ENCODE measurements around the gene NTF3. TPM values are rescaled to one million over a fixed set of nuclear protein-coding genes. Genes with fewer than 3 reads are reported as not detected.

The NTF3 gene
- total RNA-seq, 3 donors from 2014 or later, result not detected

DNA sequence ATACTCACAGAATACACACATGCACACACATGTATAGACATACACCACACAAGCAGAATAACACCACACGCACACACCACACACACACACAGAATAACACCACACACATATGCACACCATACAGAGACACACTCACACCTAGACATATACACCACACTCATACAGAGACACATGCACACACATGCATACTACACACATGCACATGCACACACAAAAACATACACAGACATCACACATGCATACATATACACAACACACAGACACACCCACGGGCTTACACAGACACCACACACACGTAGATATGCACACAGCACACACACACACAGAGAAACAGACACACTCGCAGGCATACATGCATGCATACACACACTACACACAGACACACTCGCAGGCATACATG, 49.7 kb downstream of the NTF3 start:
- no peak for DNase-seq

DNA sequence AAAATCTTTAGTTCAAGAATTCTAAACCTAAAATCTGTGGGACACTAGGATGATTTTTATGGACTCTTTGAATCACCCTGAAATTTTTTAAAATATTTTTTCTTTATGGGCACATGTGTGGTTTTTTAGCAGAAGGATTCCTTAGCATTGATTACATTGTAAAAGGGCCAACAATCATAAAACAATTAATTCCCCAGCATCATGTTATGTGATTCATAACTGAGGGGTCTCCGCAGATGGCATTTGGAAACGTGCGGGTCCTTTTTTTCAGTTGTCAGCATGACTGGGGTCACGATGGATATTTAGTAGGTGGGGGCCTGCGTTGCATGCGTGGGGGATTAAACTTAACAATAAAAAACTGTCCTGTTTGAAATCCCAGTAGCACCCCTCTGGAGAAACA, 52.5 kb downstream of the NTF3 start:
- Mint-ChIP-seq H3K27me3 (ENCODE audit: low read depth) (no peaks in the 10 kb centered on the region), H3K4me3 (no peak overlapping the region), H3K9me3 (no peaks in the 10 kb centered on the region), H3K36me3 (ENCODE audit: insufficient read depth) (no peaks in the 10 kb centered on the region), H3K4me1 (ENCODE audit: low read depth) (no peaks in the 10 kb centered on the region)
- DNase-seq, result no peak
- ATAC-seq, result no peak

More for the DNA sequence above, 49.7 kb downstream of the NTF3 start:
- no peak for ATAC-seq
- Mint-ChIP-seq H3K4me1 (ENCODE audit: low read depth) (no peaks in the 10 kb centered on the region), H3K36me3 (ENCODE audit: insufficient read depth) (no peaks in the 10 kb centered on the region), H3K27me3 (ENCODE audit: low read depth) (no peaks in the 10 kb centered on the region), H3K9me3 (no peaks in the 10 kb centered on the region), H3K4me3 (no peak overlapping the region)

DNA sequence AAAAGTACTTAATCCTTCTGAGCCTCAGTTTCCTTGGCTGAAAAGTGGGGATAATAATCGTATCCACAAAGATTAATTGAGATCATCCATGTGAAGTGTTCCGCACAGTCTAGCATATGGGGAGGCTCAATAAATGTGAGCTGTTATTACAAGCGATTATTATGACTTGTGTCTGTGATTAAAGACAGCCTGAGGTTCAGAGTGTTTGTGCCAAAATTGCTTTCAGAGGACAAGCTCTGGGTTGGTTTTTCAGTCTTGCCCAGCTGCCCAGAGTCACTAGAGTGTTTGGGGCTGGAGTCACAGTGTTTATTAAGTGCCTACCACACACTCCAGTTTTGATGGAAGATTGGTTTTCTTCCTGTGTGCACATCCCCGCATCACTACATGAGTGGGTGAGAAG, 53.5 kb downstream of the NTF3 start:
- ATAC-seq (no peak), DNase-seq (no peak)
- Mint-ChIP-seq H3K9me3 (no peaks in the 10 kb centered on the region), H3K27me3 (ENCODE audit: low read depth) (no peaks in the 10 kb centered on the region), H3K4me1 (ENCODE audit: low read depth) (no peaks in the 10 kb centered on the region), H3K36me3 (ENCODE audit: insufficient read depth) (no peaks in the 10 kb centered on the region), H3K4me3 (no peak overlapping the region)

DNA sequence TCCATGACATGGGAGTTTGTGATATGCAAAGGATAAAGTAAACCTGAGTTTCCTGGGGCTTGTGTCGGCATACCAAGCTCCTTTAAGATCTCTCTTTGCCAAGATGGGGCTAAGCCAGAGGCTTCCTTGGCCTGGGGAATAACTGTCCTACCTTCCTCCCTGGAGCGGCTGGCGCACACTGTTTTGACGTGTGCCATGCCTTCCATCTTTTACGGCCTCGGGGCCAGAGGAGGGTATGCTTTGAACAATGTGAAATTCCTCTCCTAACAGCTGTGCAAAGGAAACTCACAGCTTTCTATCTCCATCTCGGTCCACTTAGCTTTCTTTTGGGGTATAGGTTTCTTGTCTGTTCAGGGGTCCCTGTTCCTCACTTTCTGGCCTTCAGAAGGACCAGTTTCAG, 55.2 kb downstream of the NTF3 start:
- no peaks in the 10 kb centered on the region for H3K9me3 Mint-ChIP-seq
- H3K4me3 Mint-ChIP-seq, result no peak overlapping the region
- ATAC-seq (no peak), DNase-seq (no peak)
- H3K27me3 Mint-ChIP-seq (ENCODE audit: low read depth), result no peaks in the 10 kb centered on the region
- no peaks in the 10 kb centered on the region for H3K36me3 Mint-ChIP-seq (ENCODE audit: insufficient read depth)
- no peaks in the 10 kb centered on the region for H3K4me1 Mint-ChIP-seq (ENCODE audit: low read depth)

DNA sequence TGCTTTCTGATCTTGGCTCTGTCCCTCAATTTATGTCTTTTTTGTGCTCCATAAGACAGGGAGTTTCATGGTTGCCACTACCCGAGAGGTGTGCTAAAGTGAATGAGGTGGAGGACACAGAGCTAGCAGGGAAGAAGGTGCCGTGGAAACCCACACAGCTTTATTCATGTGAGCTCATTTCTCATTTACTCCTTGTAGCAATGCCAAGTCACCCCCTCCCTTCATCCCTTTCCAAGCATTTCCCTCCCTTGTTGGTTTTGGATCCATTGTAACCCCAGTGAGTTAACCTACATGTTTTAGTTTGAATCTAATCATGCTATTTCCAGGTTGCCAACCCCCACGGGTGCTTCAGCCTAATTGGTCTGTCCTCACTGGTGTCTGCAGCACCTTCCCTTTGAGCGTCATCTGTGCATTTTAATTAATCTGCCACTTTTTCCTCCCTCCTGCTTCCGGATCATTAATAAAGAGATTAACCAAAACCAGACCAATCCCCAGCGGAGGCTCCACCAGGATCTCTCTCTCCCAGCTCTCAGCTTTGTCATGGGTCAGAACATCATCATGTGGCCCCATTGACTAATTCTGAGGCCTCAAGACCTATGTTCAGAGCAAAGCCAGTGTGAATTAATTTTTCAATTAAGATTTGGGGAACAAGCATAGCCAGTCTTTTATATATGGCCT, 56.2 kb downstream of the NTF3 start:
- H3K4me1 Mint-ChIP-seq (ENCODE audit: low read depth), result no peaks in the 10 kb centered on the region
- DNase-seq (no peak), ATAC-seq (no peak)
- no peaks in the 10 kb centered on the region for H3K36me3 Mint-ChIP-seq (ENCODE audit: insufficient read depth)
- no peak overlapping the region for H3K4me3 Mint-ChIP-seq
- H3K27me3 Mint-ChIP-seq (ENCODE audit: low read depth), result no peaks in the 10 kb centered on the region
- no peaks in the 10 kb centered on the region for H3K9me3 Mint-ChIP-seq

DNA sequence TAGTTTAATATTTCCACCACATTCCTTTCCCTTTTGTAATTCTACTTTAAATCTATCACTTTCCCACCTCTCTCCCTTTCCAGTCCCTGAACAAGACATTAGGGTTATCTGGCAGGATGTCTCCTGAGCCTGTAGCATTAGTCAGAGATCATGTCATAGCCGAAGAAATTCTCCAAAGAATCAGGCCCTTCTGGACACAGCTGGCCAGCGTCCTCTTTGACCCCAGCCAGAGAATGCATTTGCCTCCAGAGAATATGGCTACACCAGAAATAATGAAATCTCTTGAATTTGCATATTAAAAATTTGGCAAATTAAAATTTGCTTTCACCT, 56.7 kb downstream of the NTF3 start:
- no peak for DNase-seq
- H3K9me3 Mint-ChIP-seq, result no peaks in the 10 kb centered on the region
- H3K4me3 Mint-ChIP-seq, result no peak overlapping the region
- no peaks in the 10 kb centered on the region for H3K27me3 Mint-ChIP-seq (ENCODE audit: low read depth)
- no peaks in the 10 kb centered on the region for H3K36me3 Mint-ChIP-seq (ENCODE audit: insufficient read depth)
- no peaks in the 10 kb centered on the region for H3K4me1 Mint-ChIP-seq (ENCODE audit: low read depth)
- no peak for ATAC-seq

DNA sequence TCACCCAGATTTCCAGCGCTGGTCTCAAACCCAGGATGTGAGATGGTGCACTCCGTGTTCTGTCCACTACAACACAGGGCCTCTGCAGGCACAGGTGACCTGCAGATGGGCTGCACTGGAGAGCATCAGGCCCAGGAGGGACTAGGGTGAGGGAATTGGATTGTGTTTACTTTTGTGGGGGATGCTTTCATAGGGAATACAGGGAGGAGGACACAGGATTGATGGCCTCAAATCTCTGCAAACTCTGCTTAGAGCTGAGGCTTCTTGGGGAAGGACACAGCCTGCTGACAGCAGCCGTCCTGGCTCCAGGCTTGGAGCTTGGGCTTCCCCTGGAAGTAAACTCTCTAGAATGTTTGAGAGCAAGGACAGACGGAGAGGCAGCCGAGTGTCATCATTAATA, 57.1 kb downstream of the NTF3 start:
- Mint-ChIP-seq H3K36me3 (ENCODE audit: insufficient read depth) (no peaks in the 10 kb centered on the region), H3K4me3 (no peak overlapping the region), H3K27me3 (ENCODE audit: low read depth) (no peaks in the 10 kb centered on the region), H3K4me1 (ENCODE audit: low read depth) (no peaks in the 10 kb centered on the region), H3K9me3 (no peaks in the 10 kb centered on the region)
- ATAC-seq (no peak), DNase-seq (no peak)

DNA sequence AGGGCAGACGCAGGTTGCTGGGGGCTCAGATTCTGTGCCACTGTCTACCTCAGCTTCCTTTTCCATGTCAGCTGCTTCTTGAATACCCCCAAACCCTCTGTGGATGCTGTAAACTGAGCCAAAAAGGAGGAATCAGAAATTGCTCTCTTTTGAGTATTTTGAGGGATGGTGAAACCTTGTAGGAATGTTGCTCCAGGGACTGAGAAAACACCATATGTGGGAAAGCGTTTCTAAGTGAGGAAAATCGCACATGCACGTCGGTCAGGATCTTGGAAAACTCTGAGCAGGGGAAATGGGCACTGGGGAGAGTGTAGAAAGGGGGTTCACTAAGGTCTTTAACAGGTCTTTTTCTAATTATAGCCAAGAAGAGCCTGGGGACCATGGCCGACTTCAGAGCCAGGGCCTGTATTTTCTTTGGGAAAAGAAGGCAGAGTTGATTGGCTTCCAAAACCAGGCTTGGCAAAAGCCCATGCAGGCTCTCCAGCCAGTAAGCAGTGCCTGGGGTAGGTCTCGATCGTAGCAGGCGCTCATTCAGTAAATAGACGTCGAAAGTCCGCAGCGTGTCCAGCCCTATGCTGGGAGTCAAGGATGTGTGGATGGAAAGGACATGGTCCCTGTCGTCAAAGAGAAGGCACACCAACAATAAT, 58.0 kb downstream of the NTF3 start:
- H3K36me3 Mint-ChIP-seq (ENCODE audit: insufficient read depth), result no peaks in the 10 kb centered on the region
- no peaks in the 10 kb centered on the region for H3K9me3 Mint-ChIP-seq
- no peaks in the 10 kb centered on the region for H3K27me3 Mint-ChIP-seq (ENCODE audit: low read depth)
- H3K4me3 Mint-ChIP-seq, result no peak overlapping the region
- H3K4me1 Mint-ChIP-seq (ENCODE audit: low read depth), result no peaks in the 10 kb centered on the region
- DNase-seq, result no peak
- no peak for ATAC-seq

DNA sequence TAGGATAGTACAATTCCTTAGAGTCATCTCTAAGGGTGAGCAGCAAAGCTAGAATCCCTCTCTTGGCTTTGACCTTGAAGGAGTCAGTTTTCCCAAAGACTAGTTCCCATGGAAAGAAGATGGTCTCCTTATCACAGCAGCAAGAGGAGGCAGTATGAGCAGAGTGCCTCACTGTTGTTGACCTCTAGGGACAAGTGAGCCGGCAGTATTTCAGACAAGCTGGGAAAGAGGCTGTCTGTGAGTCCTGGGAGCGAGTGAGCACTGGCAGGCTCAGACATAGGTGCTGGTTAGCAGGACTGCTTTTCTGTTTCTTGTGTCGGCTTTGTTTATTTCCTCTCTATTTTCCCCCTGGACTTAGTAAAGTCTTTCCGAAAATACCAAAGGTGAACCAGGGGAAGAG, 60.7 kb downstream of the NTF3 start:
- no peaks in the 10 kb centered on the region for H3K27me3 Mint-ChIP-seq (ENCODE audit: low read depth)
- ATAC-seq, result no peak
- no peaks in the 10 kb centered on the region for H3K4me1 Mint-ChIP-seq (ENCODE audit: low read depth)
- H3K9me3 Mint-ChIP-seq, result no peaks in the 10 kb centered on the region
- DNase-seq, result no peak
- no peak overlapping the region for H3K4me3 Mint-ChIP-seq
- no peaks in the 10 kb centered on the region for H3K36me3 Mint-ChIP-seq (ENCODE audit: insufficient read depth)

DNA sequence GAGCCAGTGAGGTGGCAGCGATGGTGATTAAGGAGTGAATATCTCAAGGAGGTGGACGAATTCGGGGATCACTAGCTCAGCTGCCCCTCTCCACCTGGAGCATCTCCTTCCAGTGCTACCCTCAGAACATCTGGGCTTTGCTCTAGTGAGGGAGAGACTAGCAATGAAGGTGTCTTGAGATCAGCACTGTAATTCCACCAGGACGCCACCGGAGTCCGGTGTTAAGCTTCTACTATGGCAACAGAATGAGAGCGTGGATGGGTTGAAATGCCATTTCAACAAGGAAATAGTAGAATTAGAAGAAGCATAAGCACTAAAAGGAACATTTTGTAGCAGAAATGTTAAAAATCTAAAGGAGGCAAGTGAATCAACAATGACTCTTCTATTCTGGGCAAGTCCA, 61.1 kb downstream of the NTF3 start:
- no peak for DNase-seq
- H3K27me3 Mint-ChIP-seq (ENCODE audit: low read depth), result no peaks in the 10 kb centered on the region
- H3K36me3 Mint-ChIP-seq (ENCODE audit: insufficient read depth), result no peaks in the 10 kb centered on the region
- no peak for ATAC-seq
- no peaks in the 10 kb centered on the region for H3K4me1 Mint-ChIP-seq (ENCODE audit: low read depth)
- H3K9me3 Mint-ChIP-seq, result no peaks in the 10 kb centered on the region
- H3K4me3 Mint-ChIP-seq, result no peak overlapping the region

DNA sequence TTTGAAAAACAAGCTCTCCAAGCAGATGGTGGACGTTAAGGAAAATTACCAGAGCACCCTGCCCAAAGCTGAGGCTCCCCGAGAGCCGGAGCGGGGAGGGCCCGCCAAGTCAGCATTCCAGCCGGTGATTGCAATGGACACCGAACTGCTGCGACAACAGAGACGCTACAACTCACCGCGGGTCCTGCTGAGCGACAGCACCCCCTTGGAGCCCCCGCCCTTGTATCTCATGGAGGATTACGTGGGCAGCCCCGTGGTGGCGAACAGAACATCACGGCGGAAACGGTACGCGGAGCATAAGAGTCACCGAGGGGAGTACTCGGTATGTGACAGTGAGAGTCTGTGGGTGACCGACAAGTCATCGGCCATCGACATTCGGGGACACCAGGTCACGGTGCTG, 62.4 kb downstream of the NTF3 start:
- H3K36me3 Mint-ChIP-seq (ENCODE audit: insufficient read depth), result no peaks in the 10 kb centered on the region
- ATAC-seq (no peak), DNase-seq (no peak)
- H3K4me1 Mint-ChIP-seq (ENCODE audit: low read depth), result no peaks in the 10 kb centered on the region
- H3K27me3 Mint-ChIP-seq (ENCODE audit: low read depth), result peaks cover 3% of the 10 kb centered on the region
- no peaks in the 10 kb centered on the region for H3K9me3 Mint-ChIP-seq
- H3K4me3 Mint-ChIP-seq, result no peak overlapping the region

DNA sequence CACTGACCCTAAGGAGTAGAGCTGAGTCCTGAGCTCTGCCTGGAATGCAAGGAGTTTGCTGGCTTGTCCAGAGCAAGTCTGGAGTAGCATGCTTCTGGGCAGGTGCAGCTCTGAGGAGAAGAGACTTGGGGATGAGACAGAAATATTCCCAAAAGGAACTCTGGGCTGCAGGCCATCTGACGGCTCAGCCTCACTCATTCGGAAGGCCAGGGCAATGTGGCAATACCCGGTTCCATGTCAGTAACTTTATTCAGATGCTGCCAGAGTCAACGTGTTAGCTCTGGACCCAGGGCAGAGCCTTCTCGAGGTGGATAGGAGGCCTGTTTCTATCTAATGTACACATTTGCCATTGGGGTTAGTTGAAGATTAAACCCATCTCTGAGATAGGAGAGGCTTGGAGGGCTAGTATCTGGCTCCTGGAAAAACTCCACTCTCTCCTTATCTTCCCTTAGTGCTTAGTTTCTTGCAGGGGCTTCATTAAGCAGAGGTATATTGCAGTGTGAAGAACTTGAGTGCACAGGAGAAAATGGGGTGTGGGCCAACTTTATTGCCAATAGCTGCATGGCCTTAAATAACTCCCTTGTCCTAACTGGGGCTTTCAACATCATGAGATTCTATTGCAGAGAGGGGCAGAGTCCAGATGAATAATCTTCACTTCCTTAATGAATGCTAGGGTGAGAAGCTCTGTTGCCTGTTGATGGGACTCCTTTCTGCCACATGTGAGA, 65.6 kb downstream of the NTF3 start:
- H3K4me3 Mint-ChIP-seq, result no peak overlapping the region
- H3K4me1 Mint-ChIP-seq (ENCODE audit: low read depth), result no peaks in the 10 kb centered on the region

DNA sequence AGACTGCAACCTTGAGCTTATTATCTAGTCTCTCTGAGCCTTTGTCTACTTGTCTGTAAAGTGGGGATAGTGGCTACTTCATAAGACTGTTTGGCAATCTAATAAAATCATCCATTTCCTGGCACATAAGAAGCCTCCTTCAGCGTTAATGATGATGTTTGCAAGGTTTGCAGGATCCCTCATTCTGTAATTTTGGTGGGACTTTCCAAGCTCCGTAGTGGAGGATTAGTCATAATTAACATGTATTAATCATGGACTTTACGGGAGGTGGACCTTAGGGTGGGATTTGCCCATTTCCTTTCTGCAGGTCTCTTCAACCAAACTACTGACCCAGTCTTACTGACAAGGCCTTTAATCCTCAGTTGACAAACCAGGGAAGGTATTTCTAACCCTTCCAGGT, 66.2 kb downstream of the NTF3 start:
- Mint-ChIP-seq H3K9me3 (no peaks in the 10 kb centered on the region), H3K36me3 (ENCODE audit: insufficient read depth) (no peaks in the 10 kb centered on the region), H3K4me1 (ENCODE audit: low read depth) (no peaks in the 10 kb centered on the region), H3K27me3 (ENCODE audit: low read depth) (peaks cover 5% of the 10 kb centered on the region), H3K4me3 (no peak overlapping the region)
- ATAC-seq, result no peak
- DNase-seq, result no peak

More for the DNA sequence above, 65.6 kb downstream of the NTF3 start:
- no peak for DNase-seq
- Mint-ChIP-seq H3K9me3 (no peaks in the 10 kb centered on the region), H3K36me3 (ENCODE audit: insufficient read depth) (no peaks in the 10 kb centered on the region), H3K27me3 (ENCODE audit: low read depth) (peaks cover 5% of the 10 kb centered on the region)
- no peak for ATAC-seq

DNA sequence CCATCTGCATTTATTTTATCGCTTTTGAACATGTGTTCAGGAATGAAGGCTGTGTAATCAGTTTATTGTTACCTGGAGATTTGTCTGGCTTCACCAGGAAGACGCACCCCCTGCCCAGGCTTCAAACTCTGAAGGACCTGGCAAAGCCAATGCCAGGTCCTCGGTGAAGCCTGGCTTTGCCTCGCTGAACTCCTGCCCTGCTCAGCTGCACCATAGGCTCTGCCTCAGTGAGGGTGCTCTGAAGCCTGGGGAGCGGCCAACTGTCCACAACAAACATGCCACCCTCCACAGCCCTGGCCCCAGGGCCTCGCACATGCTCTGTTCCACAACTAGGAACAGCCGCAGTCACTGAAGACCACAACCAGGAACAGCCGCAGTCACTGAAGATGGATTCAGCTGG, 66.9 kb downstream of the NTF3 start:
- ATAC-seq (peak in 1 of 2 donors; percentile 14), DNase-seq (no peak)
- H3K9me3 Mint-ChIP-seq, result no peaks in the 10 kb centered on the region
- no peaks in the 10 kb centered on the region for H3K36me3 Mint-ChIP-seq (ENCODE audit: insufficient read depth)
- peaks cover 5% of the 10 kb centered on the region for H3K27me3 Mint-ChIP-seq (ENCODE audit: low read depth)
- no peak overlapping the region for H3K4me3 Mint-ChIP-seq
- H3K4me1 Mint-ChIP-seq (ENCODE audit: low read depth), result no peaks in the 10 kb centered on the region
